HG03135 (cell line): ENCODE data around the gene ELK3.

ENCODE experiments used
- ATAC-seq: cut with Tn5 transposase; IDR thresholded peaks from one replicate; pipeline ENCODE4 v1.9.1; 2021; ENCODE audit warnings: mild to moderate bottlenecking, moderate library complexity; ENCODE audit not compliant: unreplicated experiment

ELK3 gene

GRCh38 chr12:96211988-96212387 lies 17.8 kb downstream of the ELK3 start:
- ATAC-seq = no peak

- ATAC-seq = no peak
Observed at GRCh38 chr12:96212456-96213375, 18.5 kb downstream of the ELK3 start.

GRCh38 chr12:96213869-96214268 lies 19.7 kb downstream of the ELK3 start:
- no peak for ATAC-seq

GRCh38 chr12:96215919-96216273 lies 21.7 kb downstream of the ELK3 start:
- no peak for ATAC-seq

- no peak for ATAC-seq
Observed at GRCh38 chr12:96218989-96219678, 25.0 kb downstream of the ELK3 start.

- ATAC-seq = no peak
Observed at GRCh38 chr12:96219700-96220206, 25.6 kb downstream of the ELK3 start.

- no peak for ATAC-seq
Observed at GRCh38 chr12:96220902-96221301, 26.7 kb downstream of the ELK3 start.

GRCh38 chr12:96221391-96221790 lies 27.2 kb downstream of the ELK3 start:
- no peak for ATAC-seq

GRCh38 chr12:96223411-96224218 lies 29.4 kb downstream of the ELK3 start:
- no peak for ATAC-seq

- ATAC-seq = no peak
Observed at GRCh38 chr12:96224219-96224615, 30.0 kb downstream of the ELK3 start.

GRCh38 chr12:96225044-96225855 lies 31.1 kb downstream of the ELK3 start:
- ATAC-seq = no peak

GRCh38 chr12:96225994-96226399 lies 31.8 kb downstream of the ELK3 start:
- ATAC-seq = no peak

GRCh38 chr12:96226401-96226800 lies 32.2 kb downstream of the ELK3 start:
- ATAC-seq = no peak

GRCh38 chr12:96226801-96227348 lies 32.7 kb downstream of the ELK3 start:
- no peak for ATAC-seq

GRCh38 chr12:96227365-96228106 lies 33.4 kb downstream of the ELK3 start:
- ATAC-seq = no peak

- ATAC-seq = no peak
Observed at GRCh38 chr12:96228566-96229248, 34.5 kb downstream of the ELK3 start.

GRCh38 chr12:96230646-96231045 lies 36.5 kb downstream of the ELK3 start:
- no peak for ATAC-seq

- no peak for ATAC-seq
Observed at GRCh38 chr12:96233168-96233567, 39.0 kb downstream of the ELK3 start.

GRCh38 chr12:96233939-96234461 lies 39.8 kb downstream of the ELK3 start:
- ATAC-seq = no peak
